Measurements from ENCODE around the gene POM121L12.

The POM121L12 gene
- long read RNA-seq, donor 1, result 0 reads
- long read RNA-seq, donor 2, result 0 reads
- long read RNA-seq, donor 3, result 0 reads
- long read RNA-seq, donor 4, result 0 reads
- long read RNA-seq, donor 5, result 0 reads
- long read RNA-seq, donor 6, result 0 reads
- long read RNA-seq, donor 7, result 0 reads
- long read RNA-seq, donor 8, result 0 reads

DNA sequence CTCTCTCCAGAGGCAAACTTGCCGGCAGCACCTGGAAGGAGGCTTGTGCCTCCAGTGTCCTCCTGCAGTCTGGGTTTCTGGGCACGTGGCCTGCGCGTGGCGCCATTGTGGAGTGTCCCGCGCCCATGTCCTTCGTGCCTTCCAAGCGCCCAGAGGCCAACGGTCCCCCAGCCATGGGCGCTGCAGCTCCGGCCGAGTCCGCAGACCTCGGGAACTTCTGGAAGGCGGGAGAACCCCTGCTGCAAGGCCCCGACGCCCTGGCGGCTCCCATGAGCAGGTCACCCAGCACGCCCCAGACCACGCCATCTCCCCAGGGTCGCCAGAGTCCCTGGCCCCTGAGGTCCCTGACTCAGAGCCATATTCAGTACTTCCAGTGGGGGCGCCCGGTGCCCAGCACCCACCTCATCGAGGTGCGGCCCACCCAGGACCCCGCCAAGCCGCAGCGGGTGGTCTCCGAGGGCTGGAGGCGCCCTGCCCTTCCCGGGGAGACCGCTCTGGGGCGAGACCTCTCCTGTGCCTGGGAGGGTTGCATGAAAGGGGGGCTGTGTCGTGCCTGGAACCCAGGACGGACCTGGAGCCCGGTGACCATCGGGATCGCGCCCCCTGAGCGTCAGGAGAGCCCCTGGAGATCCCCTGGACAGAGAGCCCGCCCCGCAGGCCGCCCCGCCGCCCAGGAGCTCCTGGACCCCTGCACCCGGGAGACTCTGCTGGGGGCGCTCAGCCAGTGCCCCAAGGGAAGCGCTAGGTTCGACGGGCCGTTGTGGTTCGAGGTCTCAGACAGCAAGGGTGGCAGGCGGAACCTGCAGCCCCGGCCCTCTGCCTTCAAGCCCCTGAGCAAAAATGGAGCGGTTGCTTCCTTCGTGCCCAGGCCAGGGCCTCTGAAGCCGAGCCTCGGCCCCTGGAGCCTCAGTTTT is at the start of gene POM121L12:
Gene POM121L12, plus strand, starts transcription at position 135 of the 914 bp plus-strand sequence. Its CDS starts 39 bp downstream, at position 174.
- no peak for DNase-seq

DNA sequence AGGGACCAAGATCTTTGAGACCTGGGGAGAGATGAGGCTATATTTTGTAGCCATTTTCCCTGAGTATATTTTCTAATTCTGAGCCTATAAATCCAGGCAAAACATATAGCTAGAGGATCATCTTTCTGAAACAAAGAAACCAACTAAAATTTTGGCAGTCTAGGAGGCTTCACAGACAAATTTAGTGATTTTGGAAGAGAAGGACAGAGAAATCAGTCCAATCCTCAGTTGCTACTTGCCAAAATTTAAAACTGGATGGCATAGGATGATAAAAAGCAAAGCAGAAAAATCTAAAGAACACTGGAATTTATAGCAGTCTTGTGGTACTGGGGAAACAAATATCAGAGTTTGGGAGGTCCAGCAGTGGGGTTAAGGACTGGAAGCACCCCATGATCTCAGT is 43.4 kb upstream of the POM121L12 start:
- no peak for DNase-seq

DNA sequence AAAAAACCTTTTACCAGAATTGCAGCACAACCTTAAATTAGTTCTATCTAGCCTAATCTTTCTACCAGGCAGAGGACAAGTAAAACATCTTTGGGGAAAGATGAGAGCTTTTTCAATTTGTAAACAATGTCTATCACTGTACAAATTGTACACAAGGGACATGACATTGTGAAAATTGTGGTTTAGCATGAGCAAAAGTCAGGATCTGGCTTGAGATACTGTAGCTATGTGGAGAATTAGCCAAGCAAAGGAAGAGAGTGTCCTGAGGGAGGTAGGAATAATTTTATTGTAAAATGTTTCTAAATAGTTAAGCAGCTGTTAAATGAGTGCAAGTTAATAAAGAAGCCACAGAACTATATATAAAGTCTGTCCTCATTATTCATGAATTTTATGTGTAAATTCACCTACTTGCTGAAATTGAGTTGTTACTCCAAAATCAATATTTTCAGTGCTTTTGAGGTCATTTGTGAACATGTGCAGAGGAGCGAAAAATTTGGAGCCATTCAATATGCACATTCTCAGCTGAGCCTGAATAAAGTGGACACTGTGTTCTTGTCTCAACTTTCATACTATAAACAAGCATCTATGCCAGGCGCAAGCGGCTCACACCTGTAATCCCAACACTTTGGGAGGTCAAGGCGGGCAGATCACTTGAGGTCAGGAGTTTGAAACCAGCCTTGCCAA is 42.8 kb upstream of the POM121L12 start:
- no peak for DNase-seq

DNA sequence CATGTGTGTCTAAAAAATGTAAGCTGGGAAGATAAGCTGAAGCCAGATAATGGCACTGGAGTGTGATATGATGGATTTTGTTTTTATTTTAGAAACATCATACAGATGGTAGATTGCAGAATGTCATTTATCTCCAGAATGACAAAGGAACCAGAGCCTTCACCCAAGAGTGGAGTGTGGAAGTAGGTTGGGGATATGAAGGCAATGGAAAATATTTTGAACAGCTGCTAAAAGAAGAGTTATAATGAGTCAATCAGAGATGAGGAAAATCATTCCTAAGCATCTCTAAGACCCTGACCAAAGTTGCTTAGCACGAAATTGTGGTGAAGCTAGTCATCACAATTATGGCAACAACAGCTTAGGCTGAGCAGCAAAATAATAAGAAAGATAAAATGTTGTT is 39.8 kb upstream of the POM121L12 start:
- DNase-seq, result no peak

DNA sequence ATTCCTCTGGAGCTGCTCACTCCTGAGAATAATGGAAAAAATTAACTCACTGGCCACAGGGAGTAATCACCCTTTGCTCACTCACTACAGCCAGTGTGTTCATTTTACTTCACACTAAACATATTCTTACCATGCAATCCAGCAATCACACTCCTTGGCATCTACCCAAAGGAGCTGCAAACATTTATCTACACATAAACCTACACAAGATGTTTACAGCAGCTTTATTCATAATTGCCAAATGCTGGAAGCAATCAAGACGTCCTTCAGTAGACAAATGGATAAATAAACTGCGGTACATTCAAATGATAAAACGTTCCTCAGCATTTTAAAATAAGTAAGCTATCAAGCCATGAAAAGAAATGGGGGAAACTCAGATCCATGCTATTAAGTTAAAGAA is 34.2 kb upstream of the POM121L12 start:
- DNase-seq, result no peak

DNA sequence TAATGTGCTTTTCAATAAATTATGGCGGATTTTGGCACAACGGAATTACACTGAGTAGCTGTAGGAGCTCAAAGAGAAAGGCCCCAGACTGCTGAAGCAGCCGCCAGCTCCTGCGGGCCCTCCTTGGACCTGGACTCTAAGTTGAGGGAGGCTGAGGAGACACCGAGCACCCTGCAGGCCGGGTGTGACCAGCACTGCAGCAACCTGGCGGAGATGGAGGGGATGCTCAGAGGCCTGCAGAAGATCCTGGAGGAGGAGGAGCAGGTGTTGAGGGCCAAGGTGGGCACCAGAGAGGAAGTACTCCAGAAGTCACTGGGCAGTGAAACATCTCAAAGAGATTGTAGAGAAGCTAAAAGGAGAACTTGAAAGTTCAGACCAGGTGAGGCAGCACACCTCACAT is 33.0 kb upstream of the POM121L12 start:
- no peak for DNase-seq

DNA sequence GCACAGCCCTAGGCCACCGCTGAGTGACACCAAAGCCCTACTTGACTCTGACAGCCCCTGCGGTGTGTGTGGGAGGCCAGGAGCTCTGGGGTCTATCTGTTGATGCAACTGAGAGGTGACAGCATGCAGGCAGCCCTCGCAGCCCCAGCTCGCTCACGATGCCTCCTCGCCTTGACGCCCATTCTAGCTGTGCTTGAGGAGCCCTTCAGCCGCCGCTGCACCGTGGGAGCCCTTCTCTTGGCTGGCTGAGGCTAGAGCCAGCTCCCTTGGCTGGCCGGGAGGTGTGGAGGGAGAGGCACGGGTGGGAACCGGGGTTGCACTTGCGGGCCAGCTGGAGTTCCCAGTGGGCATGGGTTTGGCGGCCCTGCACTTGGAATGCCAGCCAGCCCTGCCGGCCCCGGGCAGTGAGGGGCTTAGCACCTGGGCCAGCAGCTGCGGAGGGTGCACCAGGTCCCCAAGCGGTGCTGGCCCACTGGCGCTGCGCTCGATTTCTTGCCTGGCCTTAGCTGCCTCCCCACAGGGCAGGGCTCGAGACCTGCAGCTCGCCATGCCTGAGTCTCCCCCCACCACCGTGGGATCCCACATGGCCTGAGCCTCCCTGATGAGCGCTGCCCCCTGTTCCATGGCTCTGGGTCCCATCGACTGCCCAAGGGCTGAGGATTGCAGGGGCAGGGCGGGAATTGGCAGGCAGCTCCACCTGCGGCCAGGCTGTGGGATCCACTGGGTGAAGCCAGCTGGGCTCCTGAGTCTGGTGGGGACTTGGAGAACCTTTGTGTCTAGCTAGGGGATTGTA is 31.6 kb upstream of the POM121L12 start:
- no peak for DNase-seq

DNA sequence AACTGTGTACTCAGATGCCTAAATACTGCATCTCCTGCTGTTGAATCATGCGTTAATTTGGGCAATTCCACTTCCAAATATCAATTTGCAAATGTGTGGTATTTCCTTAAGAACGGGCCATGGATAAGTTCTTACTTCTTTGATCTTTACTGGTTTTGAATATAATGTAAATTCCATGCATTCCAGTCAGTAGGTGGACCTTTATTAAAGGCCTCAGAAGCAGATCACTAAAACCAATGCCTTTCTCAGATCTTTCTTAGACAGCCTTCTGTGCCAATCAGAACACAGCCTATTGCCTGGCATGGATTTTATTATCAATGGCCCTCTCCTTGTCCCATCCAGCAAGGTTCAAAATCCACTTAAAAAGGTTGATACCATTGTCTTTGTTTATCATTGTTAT is 21.5 kb upstream of the POM121L12 start:
- DNase-seq, result no peak

DNA sequence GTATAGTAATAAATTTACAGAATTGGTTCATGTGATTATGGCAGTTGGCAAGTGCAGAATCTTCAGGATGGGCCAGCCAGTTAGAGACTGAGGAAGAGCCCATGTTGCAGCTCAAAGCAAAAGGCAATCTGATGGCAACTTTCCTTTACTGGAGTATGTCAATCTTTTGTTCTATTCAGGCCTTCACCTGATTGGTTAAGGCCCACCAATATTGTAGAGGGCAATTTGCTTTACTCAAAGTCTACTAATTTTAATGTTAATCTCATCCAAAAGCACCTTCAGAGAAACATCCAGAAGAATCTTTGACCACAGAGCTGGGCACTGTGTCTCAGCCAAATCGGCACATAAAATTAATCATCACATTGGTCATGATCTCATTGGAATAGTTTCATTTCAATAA is 20.0 kb upstream of the POM121L12 start:
- DNase-seq, result no peak

DNA sequence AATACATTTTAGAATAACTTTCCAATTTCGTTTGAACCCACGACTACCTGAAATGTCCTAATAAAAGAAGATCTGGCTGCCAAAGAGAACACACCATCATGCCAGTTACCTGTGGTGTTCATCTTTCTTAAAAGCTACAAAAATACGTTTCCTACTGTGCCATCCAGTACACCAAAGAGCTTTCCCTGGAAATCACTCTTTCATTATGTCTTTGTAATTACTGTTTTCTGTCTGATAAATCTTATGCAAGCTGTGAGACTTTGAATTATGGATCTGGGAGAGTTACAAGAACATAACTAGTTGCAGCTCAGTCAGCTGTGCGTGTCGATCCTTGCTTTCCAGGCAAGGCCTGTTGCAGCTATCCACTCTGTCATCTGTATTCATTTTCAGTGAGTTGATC is 12.5 kb upstream of the POM121L12 start:
- DNase-seq, result no peak

DNA sequence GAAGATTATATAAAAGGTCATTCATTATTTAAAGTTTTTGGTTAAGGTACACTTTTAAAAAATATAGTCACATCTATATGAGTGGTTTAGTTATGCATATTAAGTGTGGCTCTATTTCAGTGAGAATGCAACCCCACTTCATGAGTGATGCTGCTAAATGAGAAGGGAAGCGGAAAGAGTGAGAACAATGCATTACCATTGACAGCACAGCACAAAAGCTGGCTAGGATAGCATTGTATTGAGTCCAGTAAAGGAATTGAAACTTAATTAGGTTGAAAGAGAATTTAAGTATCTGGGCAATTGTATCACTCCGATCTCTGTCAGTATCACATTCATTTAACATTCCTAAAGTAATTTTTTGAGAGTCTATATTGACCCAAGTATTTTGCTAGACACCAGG is 13.2 kb downstream of the POM121L12 start:
- DNase-seq, result no peak

DNA sequence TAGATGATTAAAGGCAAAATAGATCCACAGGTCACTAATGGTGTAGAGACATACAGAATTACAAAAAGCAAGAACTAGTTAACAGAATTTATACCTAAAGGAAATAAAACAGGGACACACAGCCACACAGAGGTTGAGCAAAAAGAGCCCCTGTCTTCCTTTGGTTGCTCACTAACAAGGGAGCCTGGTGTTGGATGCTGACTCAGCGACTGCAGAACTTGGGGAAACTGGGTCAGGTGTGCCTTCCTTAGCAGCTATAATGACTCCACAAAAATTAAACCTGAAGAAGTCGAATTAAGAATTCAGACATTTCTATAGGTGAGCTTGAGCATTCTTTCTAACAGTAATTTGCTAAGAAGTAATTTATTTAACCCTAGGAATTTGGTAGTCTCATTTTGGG is 15.0 kb downstream of the POM121L12 start:
- no peak for DNase-seq

DNA sequence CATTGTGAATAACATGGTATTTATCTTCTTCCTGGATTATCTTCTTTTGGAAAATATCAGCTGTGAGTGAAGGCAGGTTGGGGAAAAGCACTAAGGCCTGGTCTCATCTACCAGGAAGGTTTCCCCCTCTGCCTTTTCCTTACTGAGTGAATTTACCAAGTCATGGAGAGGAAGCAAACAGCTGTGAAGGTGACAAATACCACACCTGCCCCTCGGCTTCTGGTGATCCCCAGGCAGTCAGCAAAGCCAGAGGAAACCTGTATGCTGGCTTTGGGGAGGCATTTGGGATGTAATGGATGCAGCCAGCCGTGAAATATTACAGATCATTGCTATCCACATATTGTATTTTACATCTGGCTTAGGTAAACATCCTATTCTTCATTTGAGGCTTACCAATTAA is 24.2 kb downstream of the POM121L12 start:
- no peak for DNase-seq

DNA sequence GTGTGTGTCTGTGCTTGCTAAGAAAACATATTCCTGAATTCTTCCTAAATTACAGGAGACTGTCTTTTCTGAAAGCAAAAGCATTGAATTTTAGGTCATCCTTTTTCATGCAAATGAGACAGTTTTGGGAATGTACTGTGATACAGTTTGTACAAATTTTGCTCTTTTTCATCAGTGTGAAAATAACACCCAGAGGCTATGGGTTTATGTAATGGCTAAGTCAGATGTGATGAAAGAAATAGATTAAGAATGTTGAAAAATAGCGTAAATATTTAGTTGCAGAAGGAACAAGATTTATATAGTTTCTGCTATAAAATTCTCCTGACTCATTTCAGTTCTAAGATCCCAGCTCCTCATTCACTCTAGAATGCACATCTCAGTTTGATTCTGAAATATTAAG is 24.6 kb downstream of the POM121L12 start:
- no peak for DNase-seq

DNA sequence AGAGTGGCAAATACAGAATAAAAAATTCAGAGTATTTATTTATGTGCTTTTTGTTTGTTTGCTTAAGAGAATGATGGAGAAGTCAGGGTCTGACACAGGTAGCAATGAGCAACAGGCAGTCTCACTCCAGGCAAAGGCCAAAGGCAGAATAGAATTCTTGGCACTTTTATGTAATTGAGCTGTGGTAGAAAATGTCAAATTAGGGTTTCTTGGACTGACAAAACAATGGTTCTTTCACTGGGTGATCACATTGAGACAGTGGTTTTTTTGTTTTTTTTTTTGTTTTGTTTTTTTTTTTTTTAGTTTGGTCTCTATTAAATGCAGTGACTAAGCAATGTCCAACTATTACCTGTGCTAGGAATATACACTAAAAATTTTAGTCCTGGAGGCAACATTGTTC is 27.4 kb downstream of the POM121L12 start:
- no peak for DNase-seq

DNA sequence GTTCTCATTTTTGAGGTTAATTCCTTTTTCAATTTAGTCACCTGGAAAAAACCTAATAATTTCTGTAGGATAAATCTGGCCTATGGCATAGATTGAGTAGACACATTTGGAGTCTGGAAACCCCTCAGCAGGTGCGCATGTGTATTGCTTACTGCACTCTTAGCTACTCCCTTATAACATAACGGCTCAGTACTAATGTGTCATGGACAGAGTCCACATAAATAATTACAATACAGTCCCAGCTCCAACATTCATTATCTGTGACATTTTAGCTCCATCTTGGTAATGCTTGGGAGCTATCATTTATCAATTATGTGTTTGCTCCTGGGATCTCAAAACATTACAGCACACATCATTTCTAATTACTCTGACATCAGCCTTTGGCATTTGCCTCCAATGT is 33.2 kb downstream of the POM121L12 start:
- no peak for DNase-seq

DNA sequence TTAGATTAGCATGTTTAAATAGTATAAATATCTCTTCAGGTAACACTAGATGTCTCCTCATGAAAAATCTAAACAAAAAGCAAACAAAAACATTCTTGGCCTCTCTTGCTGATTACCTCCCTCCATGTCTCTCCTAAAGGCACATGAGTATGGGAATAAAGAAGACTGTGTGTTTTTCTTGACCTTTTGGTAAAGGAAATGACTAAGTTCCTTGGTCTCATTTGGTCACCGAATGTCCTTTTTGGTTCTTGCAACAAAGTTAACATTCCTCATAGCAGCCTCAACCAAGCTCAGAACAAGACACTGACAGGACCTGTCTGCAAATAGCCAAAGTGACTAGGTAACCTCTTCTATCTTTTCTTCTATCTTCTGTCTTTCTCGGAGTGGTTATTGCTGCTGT is 35.5 kb downstream of the POM121L12 start:
- no peak for DNase-seq
